ENCODE measurements around the gene P4HA3.
"Not testable (repeated sequence)": the region's sequence is repeated elsewhere in the genome, so short reads cannot be mapped to it uniquely, and the experiment has no call there.

Gene P4HA3

GRCh38 chr11:74333193-74333592 is 21.8 kb upstream of the P4HA3 start:
- H3K79me2 ChIP-seq (ENCODE audit: insufficient read depth, low read length) = no peaks in the 10 kb centered on the region
- no peaks in the 10 kb centered on the region for H4K20me1 ChIP-seq (ENCODE audit: low read depth, low read length)
- H3K9me2 ChIP-seq (replicated peaks; ENCODE audit: insufficient read depth, low read length) = no peaks in the 10 kb centered on the region
- H3K27ac ChIP-seq (ENCODE audit: low read depth, low read length) = no peak overlapping the region
- no peak overlapping the region for H2AFZ ChIP-seq (ENCODE audit: low read depth, low read length, severe bottlenecking)
- no peak overlapping the region for H3K9ac ChIP-seq (ENCODE audit: low read length)
- no peaks in the 10 kb centered on the region for H3K27me3 ChIP-seq (ENCODE audit: low read length)
- H3K4me2 ChIP-seq (ENCODE audit: low read depth, low read length, poor library complexity, severe bottlenecking) = no peak overlapping the region
- no peaks in the 10 kb centered on the region for H3K36me3 ChIP-seq (ENCODE audit: low read length)
- H3K9me3 ChIP-seq (ENCODE audit: insufficient read depth, low read length) = no peaks in the 10 kb centered on the region
- H3K4me3 ChIP-seq (ENCODE audit: insufficient read depth, low read length, poor library complexity, severe bottlenecking) = no peak overlapping the region
- TF ChIP-seq, protein P1, sequence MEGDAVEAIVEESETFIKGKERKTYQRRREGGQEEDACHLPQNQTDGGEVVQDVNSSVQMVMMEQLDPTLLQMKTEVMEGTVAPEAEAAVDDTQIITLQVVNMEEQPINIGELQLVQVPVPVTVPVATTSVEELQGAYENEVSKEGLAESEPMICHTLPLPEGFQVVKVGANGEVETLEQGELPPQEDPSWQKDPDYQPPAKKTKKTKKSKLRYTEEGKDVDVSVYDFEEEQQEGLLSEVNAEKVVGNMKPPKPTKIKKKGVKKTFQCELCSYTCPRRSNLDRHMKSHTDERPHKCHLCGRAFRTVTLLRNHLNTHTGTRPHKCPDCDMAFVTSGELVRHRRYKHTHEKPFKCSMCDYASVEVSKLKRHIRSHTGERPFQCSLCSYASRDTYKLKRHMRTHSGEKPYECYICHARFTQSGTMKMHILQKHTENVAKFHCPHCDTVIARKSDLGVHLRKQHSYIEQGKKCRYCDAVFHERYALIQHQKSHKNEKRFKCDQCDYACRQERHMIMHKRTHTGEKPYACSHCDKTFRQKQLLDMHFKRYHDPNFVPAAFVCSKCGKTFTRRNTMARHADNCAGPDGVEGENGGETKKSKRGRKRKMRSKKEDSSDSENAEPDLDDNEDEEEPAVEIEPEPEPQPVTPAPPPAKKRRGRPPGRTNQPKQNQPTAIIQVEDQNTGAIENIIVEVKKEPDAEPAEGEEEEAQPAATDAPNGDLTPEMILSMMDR (IDR thresholded peaks at IDR 0.05; ENCODE audit: insufficient read depth, low read length, poor library complexity, severe bottlenecking) = no peak
- no peak for TF ChIP-seq EZH2phosphoT487 (conservative IDR thresholded peaks at IDR 0.05; ENCODE audit: low read length)
- no peaks in the 10 kb centered on the region for H3F3A ChIP-seq (ENCODE audit: insufficient read depth)

DNA sequence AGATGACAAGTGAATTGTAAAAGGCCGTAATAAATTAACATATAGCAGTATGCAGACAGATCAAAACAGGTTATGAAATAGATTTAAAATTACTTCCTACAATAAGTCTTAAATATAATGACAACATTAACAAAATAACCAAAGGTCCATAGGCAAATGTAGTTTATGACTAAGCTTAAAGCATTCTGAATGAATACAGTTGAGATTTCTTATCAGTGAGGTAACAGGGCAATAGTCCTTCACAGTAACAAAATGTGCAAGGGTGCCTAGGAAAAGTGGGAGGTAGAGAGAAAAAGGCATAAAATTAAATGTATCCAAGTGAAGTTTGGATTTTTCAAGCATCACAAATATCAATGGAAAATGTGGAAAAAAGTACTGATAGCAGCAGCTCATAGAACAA is 20.9 kb upstream of the P4HA3 start:
- Histone ChIP-seq H3F3A (ENCODE audit: insufficient read depth) (no peaks in the 10 kb centered on the region), H3K36me3 (ENCODE audit: low read length) (no peaks in the 10 kb centered on the region), H3K9me3 (ENCODE audit: insufficient read depth, low read length) (no peaks in the 10 kb centered on the region), H3K4me2 (ENCODE audit: low read depth, low read length, poor library complexity, severe bottlenecking) (no peak overlapping the region), H3K9me2 (replicated peaks; ENCODE audit: insufficient read depth, low read length) (no peaks in the 10 kb centered on the region), H3K27ac (ENCODE audit: low read depth, low read length) (no peak overlapping the region), H4K20me1 (ENCODE audit: low read depth, low read length) (no peaks in the 10 kb centered on the region), H3K9ac (ENCODE audit: low read length) (no peak overlapping the region), H3K79me2 (ENCODE audit: insufficient read depth, low read length) (no peaks in the 10 kb centered on the region), H2AFZ (ENCODE audit: low read depth, low read length, severe bottlenecking) (no peak overlapping the region), H3K27me3 (ENCODE audit: low read length) (no peaks in the 10 kb centered on the region), H3K4me3 (ENCODE audit: insufficient read depth, low read length, poor library complexity, severe bottlenecking) (no peak overlapping the region)
- TF ChIP-seq, protein P1 (IDR thresholded peaks at IDR 0.05; ENCODE audit: insufficient read depth, low read length, poor library complexity, severe bottlenecking) = no peak
- no peak for TF ChIP-seq EZH2phosphoT487 (conservative IDR thresholded peaks at IDR 0.05; ENCODE audit: low read length)

DNA sequence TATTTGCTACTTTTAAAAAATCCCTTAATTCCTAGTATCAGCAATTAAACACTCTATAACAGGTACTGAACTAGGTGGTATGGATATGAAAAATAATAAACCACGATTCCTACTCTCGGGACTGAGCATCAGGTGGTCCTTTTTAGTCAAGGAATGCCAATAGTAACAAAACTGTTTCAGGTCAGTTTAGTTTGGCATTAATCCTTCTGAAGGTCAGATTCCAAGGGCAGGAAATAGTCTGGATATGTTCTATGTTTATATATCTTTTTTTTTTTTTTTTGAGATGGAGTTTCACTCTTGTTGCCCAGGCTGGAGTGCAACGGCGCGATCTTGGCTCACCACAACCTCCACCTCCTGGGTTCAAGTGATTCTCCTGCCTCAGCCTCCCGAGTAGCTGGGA is 19.6 kb upstream of the P4HA3 start:
- not testable (repeated sequence) for H3F3A ChIP-seq (ENCODE audit: insufficient read depth); H3K9ac ChIP-seq (ENCODE audit: low read length); H3K4me2 ChIP-seq (ENCODE audit: low read depth, low read length, poor library complexity, severe bottlenecking); H3K79me2 ChIP-seq (ENCODE audit: insufficient read depth, low read length); H3K27me3 ChIP-seq (ENCODE audit: low read length); H3K36me3 ChIP-seq (ENCODE audit: low read length); H4K20me1 ChIP-seq (ENCODE audit: low read depth, low read length); H3K4me3 ChIP-seq (ENCODE audit: insufficient read depth, low read length, poor library complexity, severe bottlenecking); H3K27ac ChIP-seq (ENCODE audit: low read depth, low read length); H3K9me3 ChIP-seq (ENCODE audit: insufficient read depth, low read length); H2AFZ ChIP-seq (ENCODE audit: low read depth, low read length, severe bottlenecking); H3K9me2 ChIP-seq (replicated peaks; ENCODE audit: insufficient read depth, low read length)

DNA sequence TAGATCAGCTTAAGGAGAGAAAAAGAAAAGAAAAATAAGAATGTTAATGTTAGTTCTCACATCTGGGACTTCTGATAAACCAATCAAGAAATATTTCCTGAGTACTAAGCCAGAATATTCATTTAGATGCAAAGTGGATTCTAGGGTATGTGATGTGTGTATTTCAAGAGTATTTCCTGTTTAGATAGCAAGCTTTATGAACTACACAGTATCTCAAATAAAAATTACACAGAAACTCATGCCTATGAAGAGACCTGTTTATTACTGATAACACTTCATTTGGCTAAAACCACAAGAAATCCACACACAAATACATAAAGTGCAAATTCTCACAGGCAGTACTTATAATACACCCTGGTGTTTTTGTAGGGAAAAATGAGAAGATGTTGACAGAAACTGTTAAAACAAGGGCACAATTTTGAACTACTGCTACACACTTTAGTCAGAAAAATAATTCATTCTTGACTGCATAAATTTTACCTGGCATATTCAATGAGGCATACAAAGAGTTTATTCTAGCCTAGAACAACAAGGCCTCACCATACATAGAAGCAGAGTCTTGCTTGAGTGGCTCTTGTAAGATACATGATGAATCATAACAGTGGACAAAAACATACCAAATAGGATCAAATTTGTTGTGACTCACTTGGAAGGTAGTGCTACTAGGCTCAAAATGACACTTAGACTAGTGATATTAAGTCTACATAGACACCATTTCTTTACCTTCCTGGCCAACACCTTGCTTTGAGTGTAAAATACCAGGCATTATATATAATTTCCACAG is 18.8 kb upstream of the P4HA3 start:
- TF ChIP-seq, protein P1 (IDR thresholded peaks at IDR 0.05; ENCODE audit: insufficient read depth, low read length, poor library complexity, severe bottlenecking) = no peak
- TF ChIP-seq EZH2phosphoT487 (conservative IDR thresholded peaks at IDR 0.05; ENCODE audit: low read length) = no peak
- H4K20me1 ChIP-seq (ENCODE audit: low read depth, low read length) = no peaks in the 10 kb centered on the region
- H3K9ac ChIP-seq (ENCODE audit: low read length) = no peak overlapping the region
- no peaks in the 10 kb centered on the region for H3K9me2 ChIP-seq (replicated peaks; ENCODE audit: insufficient read depth, low read length)
- H2AFZ ChIP-seq (ENCODE audit: low read depth, low read length, severe bottlenecking) = no peak overlapping the region
- no peak overlapping the region for H3K4me3 ChIP-seq (ENCODE audit: insufficient read depth, low read length, poor library complexity, severe bottlenecking)
- no peaks in the 10 kb centered on the region for H3K27me3 ChIP-seq (ENCODE audit: low read length)
- H3K27ac ChIP-seq (ENCODE audit: low read depth, low read length) = no peak overlapping the region
- no peaks in the 10 kb centered on the region for H3K36me3 ChIP-seq (ENCODE audit: low read length)
- H3F3A ChIP-seq (ENCODE audit: insufficient read depth) = no peaks in the 10 kb centered on the region
- H3K9me3 ChIP-seq (ENCODE audit: insufficient read depth, low read length) = no peaks in the 10 kb centered on the region
- no peaks in the 10 kb centered on the region for H3K79me2 ChIP-seq (ENCODE audit: insufficient read depth, low read length)
- H3K4me2 ChIP-seq (ENCODE audit: low read depth, low read length, poor library complexity, severe bottlenecking) = no peak overlapping the region
